Ishikawa (cell line): Measurements from ENCODE around the gene PFDN5.

ENCODE experiments used
- CEBPB ChIP-seq: IDR thresholded peaks from 2 replicates; pipeline ENCODE4 v1.6.1; 2012
- CREB1 ChIP-seq: IDR thresholded peaks from 2 replicates; pipeline ENCODE4 v1.6.1; 2012; ENCODE audit warnings: low read depth
- EGR1 ChIP-seq: IDR thresholded peaks from 2 replicates; pipeline ENCODE4 v1.6.1; 2012
- EP300 ChIP-seq: IDR thresholded peaks from 2 replicates; pipeline ENCODE4 v1.6.1; 2012; ENCODE audit warnings: borderline replicate concordance
- FOXM1 ChIP-seq: IDR thresholded peaks from 2 replicates; pipeline ENCODE4 v1.6.1; 2012; ENCODE audit warnings: low read depth, borderline replicate concordance
- NFIC ChIP-seq: IDR thresholded peaks from 2 replicates; pipeline ENCODE4 v1.6.1; 2012
- RAD21 ChIP-seq: IDR thresholded peaks from 2 replicates; pipeline ENCODE4 v1.6.1; 2012; ENCODE audit warnings: low read depth
- TAF1 ChIP-seq: IDR thresholded peaks from 2 replicates; pipeline ENCODE4 v1.6.1; 2012; ENCODE audit warnings: low read depth, mild to moderate bottlenecking
- TCF12 ChIP-seq: IDR thresholded peaks from 2 replicates; pipeline ENCODE4 v1.6.1; 2012; ENCODE audit warnings: low read depth
- TEAD4 ChIP-seq: IDR thresholded peaks from 2 replicates; pipeline ENCODE4 v1.6.1; 2012
- YY1 ChIP-seq: IDR thresholded peaks from 2 replicates; pipeline ENCODE4 v1.6.1; 2012; ENCODE audit warnings: low read depth
- ZBTB7A ChIP-seq: IDR thresholded peaks from 2 replicates; pipeline ENCODE4 v1.6.1; 2012; ENCODE audit warnings: low read depth
- TF ChIP-seq, protein P1 (sequence below): IDR thresholded peaks from 2 replicates; pipeline ENCODE4 v1.6.1; 2012
- TF ChIP-seq, protein P2 (sequence below): IDR thresholded peaks from 2 replicates; pipeline ENCODE4 v1.6.1; 2012
- TF ChIP-seq, protein P3 (sequence below): IDR thresholded peaks from 2 replicates; pipeline ENCODE4 v1.6.1; 2012; ENCODE audit warnings: low read depth, mild to moderate bottlenecking

The PFDN5 gene

DNA sequence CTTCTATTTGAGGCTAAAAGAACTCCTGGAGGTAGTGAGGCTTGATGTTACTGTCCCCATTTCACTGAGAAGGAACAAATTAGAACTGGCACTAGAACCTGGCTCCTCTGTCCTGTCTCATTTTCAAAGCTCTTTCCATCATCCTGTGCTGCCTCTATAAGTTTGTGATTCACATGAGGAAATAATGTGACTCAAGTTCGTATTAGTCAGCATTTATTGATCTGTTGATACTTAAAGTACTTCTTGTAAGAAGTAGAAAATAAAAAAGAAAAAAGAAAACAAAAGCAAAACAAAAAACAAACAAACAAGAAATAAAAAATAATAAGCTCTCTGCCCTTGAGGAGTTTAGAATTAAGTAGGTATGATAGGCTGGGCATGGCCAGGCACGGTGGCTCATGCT lies 29.6 kb upstream of the PFDN5 start:
- TF ChIP-seq FOXM1 = no peak
- TF ChIP-seq, protein P1, sequence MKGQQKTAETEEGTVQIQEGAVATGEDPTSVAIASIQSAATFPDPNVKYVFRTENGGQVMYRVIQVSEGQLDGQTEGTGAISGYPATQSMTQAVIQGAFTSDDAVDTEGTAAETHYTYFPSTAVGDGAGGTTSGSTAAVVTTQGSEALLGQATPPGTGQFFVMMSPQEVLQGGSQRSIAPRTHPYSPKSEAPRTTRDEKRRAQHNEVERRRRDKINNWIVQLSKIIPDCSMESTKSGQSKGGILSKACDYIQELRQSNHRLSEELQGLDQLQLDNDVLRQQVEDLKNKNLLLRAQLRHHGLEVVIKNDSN = no peak
- TF ChIP-seq, protein P2, sequence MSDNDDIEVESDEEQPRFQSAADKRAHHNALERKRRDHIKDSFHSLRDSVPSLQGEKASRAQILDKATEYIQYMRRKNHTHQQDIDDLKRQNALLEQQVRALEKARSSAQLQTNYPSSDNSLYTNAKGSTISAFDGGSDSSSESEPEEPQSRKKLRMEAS = no peak

DNA sequence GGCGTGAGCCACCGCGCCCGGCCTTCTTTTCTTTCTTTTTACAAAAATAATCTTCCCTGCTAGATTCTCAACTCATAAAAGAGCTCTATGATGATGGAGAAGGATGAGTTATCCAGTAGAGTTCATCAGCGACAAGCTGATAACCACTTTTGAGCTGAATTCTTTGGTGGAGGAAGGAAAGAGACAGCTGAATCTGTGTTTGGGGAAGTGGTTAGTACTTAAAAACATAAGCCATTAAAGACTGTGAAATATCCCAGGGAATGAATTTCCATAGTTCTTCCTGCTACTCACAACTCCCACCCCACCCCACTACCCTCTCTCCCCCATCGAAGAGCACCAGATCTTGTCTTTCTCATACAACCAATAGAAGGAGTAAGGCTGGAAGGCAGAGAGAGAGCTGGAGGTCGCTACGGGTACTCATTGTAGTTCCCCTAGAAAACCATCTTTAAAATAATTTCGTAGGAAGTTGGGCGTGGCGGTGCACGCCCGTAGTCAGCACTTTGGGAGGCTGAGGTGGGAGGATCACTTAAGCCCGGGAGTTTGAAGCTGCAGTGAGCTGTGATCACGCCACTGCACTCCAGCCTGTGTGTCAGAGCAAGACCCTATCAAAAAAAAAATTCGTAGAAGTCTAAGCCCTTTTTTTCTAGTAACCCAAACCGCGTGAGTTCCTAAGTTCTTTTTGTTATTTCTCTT lies 27.9 kb upstream of the PFDN5 start:
- TF ChIP-seq TEAD4 (no peak), NFIC (no peak), EP300 (no peak), FOXM1 (no peak), ZBTB7A (no peak), TAF1 (no peak), EGR1 (no peak), YY1 (no peak)
- TF ChIP-seq, protein P3, sequence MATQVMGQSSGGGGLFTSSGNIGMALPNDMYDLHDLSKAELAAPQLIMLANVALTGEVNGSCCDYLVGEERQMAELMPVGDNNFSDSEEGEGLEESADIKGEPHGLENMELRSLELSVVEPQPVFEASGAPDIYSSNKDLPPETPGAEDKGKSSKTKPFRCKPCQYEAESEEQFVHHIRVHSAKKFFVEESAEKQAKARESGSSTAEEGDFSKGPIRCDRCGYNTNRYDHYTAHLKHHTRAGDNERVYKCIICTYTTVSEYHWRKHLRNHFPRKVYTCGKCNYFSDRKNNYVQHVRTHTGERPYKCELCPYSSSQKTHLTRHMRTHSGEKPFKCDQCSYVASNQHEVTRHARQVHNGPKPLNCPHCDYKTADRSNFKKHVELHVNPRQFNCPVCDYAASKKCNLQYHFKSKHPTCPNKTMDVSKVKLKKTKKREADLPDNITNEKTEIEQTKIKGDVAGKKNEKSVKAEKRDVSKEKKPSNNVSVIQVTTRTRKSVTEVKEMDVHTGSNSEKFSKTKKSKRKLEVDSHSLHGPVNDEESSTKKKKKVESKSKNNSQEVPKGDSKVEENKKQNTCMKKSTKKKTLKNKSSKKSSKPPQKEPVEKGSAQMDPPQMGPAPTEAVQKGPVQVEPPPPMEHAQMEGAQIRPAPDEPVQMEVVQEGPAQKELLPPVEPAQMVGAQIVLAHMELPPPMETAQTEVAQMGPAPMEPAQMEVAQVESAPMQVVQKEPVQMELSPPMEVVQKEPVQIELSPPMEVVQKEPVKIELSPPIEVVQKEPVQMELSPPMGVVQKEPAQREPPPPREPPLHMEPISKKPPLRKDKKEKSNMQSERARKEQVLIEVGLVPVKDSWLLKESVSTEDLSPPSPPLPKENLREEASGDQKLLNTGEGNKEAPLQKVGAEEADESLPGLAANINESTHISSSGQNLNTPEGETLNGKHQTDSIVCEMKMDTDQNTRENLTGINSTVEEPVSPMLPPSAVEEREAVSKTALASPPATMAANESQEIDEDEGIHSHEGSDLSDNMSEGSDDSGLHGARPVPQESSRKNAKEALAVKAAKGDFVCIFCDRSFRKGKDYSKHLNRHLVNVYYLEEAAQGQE = no peak
- TF ChIP-seq, protein P2 = no peak

DNA sequence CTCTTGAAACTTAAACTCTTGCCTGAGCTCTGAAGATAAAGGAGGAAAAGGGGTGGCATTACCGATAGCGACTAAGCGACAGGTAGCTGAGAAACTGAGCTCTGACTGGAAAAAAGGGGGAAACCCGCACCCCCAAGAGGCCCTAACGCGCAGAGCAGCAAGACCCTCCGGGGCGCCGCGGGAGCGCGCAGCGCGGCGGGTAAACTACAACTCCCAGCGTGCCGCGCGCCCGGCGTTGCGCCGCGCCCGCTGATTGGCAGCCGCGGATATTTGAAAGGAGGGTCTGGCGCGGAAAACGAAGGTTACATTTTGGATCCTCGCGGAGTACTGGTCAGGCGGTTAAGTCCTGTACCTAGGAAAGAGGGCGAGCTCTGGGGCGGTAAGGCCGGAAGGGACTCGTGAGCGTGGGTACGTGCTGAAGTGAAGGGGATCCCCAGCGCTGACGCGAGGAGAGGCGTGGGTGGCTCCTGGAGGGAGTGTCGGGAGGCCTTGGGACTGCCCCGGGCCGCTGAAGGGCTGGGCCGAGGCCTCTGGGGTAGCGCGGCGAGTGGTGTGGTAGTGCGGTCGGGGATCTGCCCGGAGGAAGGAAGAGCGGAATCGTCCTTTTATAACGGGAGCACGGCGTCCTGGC lies 27.2 kb upstream of the PFDN5 start, which contains the start of gene ESPL1:
Gene ESPL1, plus strand, starts transcription at position 301 of the 631 bp plus-strand sequence. CDS start 468 bp downstream, outside the sequence.
- TF ChIP-seq, protein P1 = 0 out of 2 replicates have a peak, but pooled peaks have one; percentile 36
- peak; percentile 30; the same call in 1 of the 2 replicates for TF ChIP-seq YY1
- TF ChIP-seq ZBTB7A = peak; percentile 97
- TF ChIP-seq RAD21 = peak; percentile 62
- TF ChIP-seq, protein P3 = no peak
- TF ChIP-seq TAF1 = peak; percentile 52; the same call in 1 of the 2 replicates
- no peak for TF ChIP-seq EP300
- TF ChIP-seq FOXM1 = peak; percentile 97
- TF ChIP-seq, protein P2 = peak; percentile 84
- TF ChIP-seq CEBPB = no peak
- peak; percentile 41; the same call in 1 of the 2 replicates for TF ChIP-seq TCF12
- no peak for TF ChIP-seq NFIC
- no peak for TF ChIP-seq TEAD4
- TF ChIP-seq CREB1 = peak; percentile 64; the same call in 1 of the 2 replicates
- peak; percentile 99 for TF ChIP-seq EGR1

DNA sequence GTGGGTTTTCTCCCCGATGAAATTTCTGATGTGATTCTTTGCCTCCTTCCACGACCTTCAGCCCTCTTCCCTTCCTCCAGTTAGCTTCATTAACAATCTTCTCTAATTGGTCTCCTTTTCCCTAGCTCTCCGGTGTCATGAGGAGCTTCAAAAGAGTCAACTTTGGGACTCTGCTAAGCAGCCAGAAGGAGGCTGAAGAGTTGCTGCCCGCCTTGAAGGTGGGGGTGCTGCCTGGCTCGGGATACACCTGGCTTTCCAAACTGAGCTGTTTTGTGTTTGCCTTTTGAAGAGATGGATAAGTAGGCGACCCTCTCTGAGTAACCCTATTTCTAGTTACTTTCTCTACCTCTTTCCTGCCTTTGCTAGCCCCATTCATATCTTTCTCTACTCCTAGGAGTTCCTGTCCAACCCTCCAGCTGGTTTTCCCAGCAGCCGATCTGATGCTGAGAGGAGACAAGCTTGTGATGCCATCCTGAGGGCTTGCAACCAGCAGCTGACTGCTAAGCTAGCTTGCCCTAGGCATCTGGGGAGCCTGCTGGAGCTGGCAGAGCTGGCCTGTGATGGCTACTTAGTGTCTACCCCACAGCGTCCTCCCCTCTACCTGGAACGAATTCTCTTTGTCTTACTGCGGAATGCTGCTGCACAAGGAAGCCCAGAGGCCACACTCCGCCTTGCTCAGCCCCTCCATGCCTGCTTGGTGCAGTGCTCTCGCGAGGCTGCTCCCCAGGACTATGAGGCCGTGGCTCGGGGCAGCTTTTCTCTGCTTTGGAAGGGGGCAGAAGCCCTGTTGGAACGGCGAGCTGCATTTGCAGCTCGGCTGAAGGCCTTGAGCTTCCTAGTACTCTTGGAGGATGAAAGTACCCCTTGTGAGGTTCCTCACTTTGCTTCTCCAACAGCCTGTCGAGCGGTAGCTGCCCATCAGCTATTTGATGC lies 26.4 kb upstream of the PFDN5 start:
- TF ChIP-seq EP300 (no peak), TAF1 (no peak), NFIC (no peak), FOXM1 (no peak), YY1 (no peak), EGR1 (no peak), RAD21 (no peak), CREB1 (no peak), ZBTB7A (no peak), TCF12 (no peak), CEBPB (no peak), TEAD4 (no peak)
- TF ChIP-seq, protein P3 = no peak
- TF ChIP-seq, protein P1 = no peak
- TF ChIP-seq, protein P2 = no peak
